IMR-90 (cell line): Measurements from ENCODE around the gene INPP5B. TPM values are rescaled to one million over a fixed set of nuclear protein-coding genes. Genes with fewer than 3 reads are reported as not detected.
A peak's percentile ranks its signal among the peaks of the same experiment; 100 is the strongest.

ENCODE experiments used
- ATAC-seq: fragments of 200-7000 bp; cut with Tn5 transposase; 2 replicates; pipeline ENCODE4 v1.9.1; 2020; ENCODE audit warnings: low read depth, mild to moderate bottlenecking, moderate library complexity
- BruUV-seq: library from RNA; stranded (reverse); fragments of 400-500 nt; replicated peaks from 2 replicates; lab custom pipeline; 2021; lab: Mats Ljungman, UMichigan
- CTCF ChIA-PET: fragments of 300-600 bp; formaldehyde crosslinking; extraction: SDS; loops from one replicate; lab custom pipeline; 2021; ENCODE audit warnings: antibody characterized with exemption; lab: Yijun Ruan, JAX
- POLR2A ChIA-PET: fragments of 300-600 bp; sonication (Branson Sonifier 250); formaldehyde crosslinking; loops from one replicate; lab custom pipeline; 2022; ENCODE audit warnings: antibody characterized with exemption; ENCODE audit not compliant: unreplicated experiment; lab: Charles Lee
- DNase-seq: peaks from one replicate; pipeline ENCODE4 v3.0.0; 2013
- H2AFZ ChIP-seq: replicated peaks from 2 replicates; pipeline ENCODE3; 2013; ENCODE audit warnings: low read length, mild to moderate bottlenecking; ENCODE audit not compliant: poor library complexity
- H2AK5ac ChIP-seq: 2 replicates; pipeline ENCODE4 v1.6.1; 2013; ENCODE audit warnings: low read depth, low read length, inconsistent platforms
- H2AK9ac ChIP-seq: replicated peaks from 2 replicates; pipeline ENCODE3; 2013; ENCODE audit warnings: mild to moderate bottlenecking, low read depth, low read length, moderate library complexity; ENCODE audit not compliant: poor library complexity
- H2BK120ac ChIP-seq: 2 replicates; pipeline ENCODE4 v1.6.1; 2013; ENCODE audit warnings: low read depth, low read length, inconsistent platforms
- H2BK15ac ChIP-seq: 3 replicates; pipeline ENCODE4 v1.6.1; 2013; ENCODE audit warnings: low read depth, low read length, inconsistent platforms
- H2BK20ac ChIP-seq: 2 replicates; pipeline ENCODE4 v1.6.1; 2013; ENCODE audit warnings: low read depth, mild to moderate bottlenecking, inconsistent platforms, low read length, moderate library complexity
- H2BK5ac ChIP-seq: 2 replicates; pipeline ENCODE4 v1.6.1; 2013; ENCODE audit warnings: mild to moderate bottlenecking, low read depth, low read length, inconsistent platforms; ENCODE audit not compliant: poor library complexity, severe bottlenecking
- H3K14ac ChIP-seq: replicated peaks from 2 replicates; pipeline ENCODE4 v1.6.1; 2013; ENCODE audit warnings: low read depth, low read length, inconsistent platforms
- H3K18ac ChIP-seq: 2 replicates; pipeline ENCODE4 v1.6.1; 2013; ENCODE audit warnings: low read depth, low read length, control low read depth
- H3K23ac ChIP-seq: 2 replicates; pipeline ENCODE4 v1.6.1; 2013; ENCODE audit warnings: low read depth, low read length, inconsistent platforms
- H3K27ac ChIP-seq: 2 replicates; pipeline ENCODE4 v1.5.1; 2013; ENCODE audit warnings: mild to moderate bottlenecking, control low read depth, low read length; ENCODE audit not compliant: insufficient read depth
- H3K27me3 ChIP-seq: 2 replicates; pipeline ENCODE4 v1.6.1; 2013; ENCODE audit warnings: low read length; ENCODE audit not compliant: control insufficient read depth, insufficient read depth
- H3K36me3 ChIP-seq: 2 replicates; pipeline ENCODE4 v1.6.1; 2013; ENCODE audit warnings: low read length, mixed read lengths; ENCODE audit not compliant: control insufficient read depth, insufficient read depth
- H3K4ac ChIP-seq: 2 replicates; pipeline ENCODE4 v1.6.1; 2013; ENCODE audit warnings: low read depth, low read length, inconsistent platforms
- H3K4me1 ChIP-seq: 2 replicates; pipeline ENCODE4 v1.6.1; 2013; ENCODE audit warnings: low read length, mixed read lengths; ENCODE audit not compliant: control insufficient read depth, insufficient read depth
- H3K4me2 ChIP-seq: 2 replicates; pipeline ENCODE4 v1.6.1; 2013; ENCODE audit warnings: low read depth, mild to moderate bottlenecking, control low read depth, low read length, moderate library complexity
- H3K4me3 ChIP-seq: 2 replicates; pipeline ENCODE4 v1.5.1; 2013; ENCODE audit warnings: low read depth, mild to moderate bottlenecking, control low read depth, low read length, moderate library complexity; ENCODE audit not compliant: insufficient read depth
- H3K56ac ChIP-seq: 2 replicates; pipeline ENCODE4 v1.6.1; 2013; ENCODE audit warnings: low read length, inconsistent platforms; ENCODE audit not compliant: insufficient read depth; ENCODE audit errors: extremely low read depth
- H3K79me1 ChIP-seq, 2 experiments: 2 replicates each; pipeline ENCODE4 v1.6.1; 2013; ENCODE audit warnings: low read length in 2 of 2, inconsistent platforms in 1 of 2, low read depth in 1 of 2
- H3K9ac ChIP-seq: 2 replicates; pipeline ENCODE4 v1.6.1; 2013; ENCODE audit warnings: low read depth, low read length, control low read depth
- H3K9me1 ChIP-seq: 2 replicates; pipeline ENCODE4 v1.6.1; 2013; ENCODE audit warnings: low read length, inconsistent platforms; ENCODE audit not compliant: insufficient read depth
- H3K9me3 ChIP-seq: 2 replicates; pipeline ENCODE4 v1.6.1; 2013; ENCODE audit warnings: low read length; ENCODE audit not compliant: control insufficient read depth, insufficient read depth
- H4K20me1 ChIP-seq: 2 replicates; pipeline ENCODE4 v1.6.1; 2013; ENCODE audit warnings: low read length, inconsistent platforms; ENCODE audit not compliant: insufficient read depth
- H4K5ac ChIP-seq: 2 replicates; pipeline ENCODE4 v1.6.1; 2013; ENCODE audit warnings: mild to moderate bottlenecking, low read depth, low read length, control low read depth
- H4K8ac ChIP-seq, 2 experiments: 2 replicates each; pipeline ENCODE4 v1.6.1; 2013; ENCODE audit warnings: low read depth in 2 of 2, low read length in 2 of 2, control low read depth in 1 of 2, inconsistent platforms in 1 of 2
- H4K91ac ChIP-seq: 2 replicates; pipeline ENCODE4 v1.6.1; 2013; ENCODE audit warnings: low read depth, low read length, inconsistent platforms; ENCODE audit not compliant: insufficient read depth
- CEBPB ChIP-seq: IDR thresholded peaks from 2 replicates; pipeline ENCODE4 v1.6.1; 2012; ENCODE audit warnings: low read depth, low read length, improper control_type of control experiment
- FOS ChIP-seq: fragments of 150-350 bp; IDR thresholded peaks from 2 replicates; pipeline ENCODE4 v1.6.1; 2016; ENCODE audit warnings: low read depth, low read length
- MAZ ChIP-seq: IDR thresholded peaks from 2 replicates; pipeline ENCODE4 v1.6.1; 2012; ENCODE audit warnings: low read depth, mild to moderate bottlenecking, low read length, improper control_type of control experiment, moderate library complexity, borderline replicate concordance
- MXI1 ChIP-seq: IDR thresholded peaks from 2 replicates; pipeline ENCODE4 v1.6.1; 2012; ENCODE audit warnings: low read depth, mild to moderate bottlenecking, low read length, moderate library complexity, borderline replicate concordance
- RFX5 ChIP-seq: IDR thresholded peaks from 2 replicates; pipeline ENCODE4 v1.8.0; 2012; ENCODE audit warnings: low read depth, mild to moderate bottlenecking, low read length, moderate library complexity
- WGBS, 2 experiments: methylation state at CpG; one replicate each; pipeline versions ENCODE4 v1.1.5 to v1.1.7; 2013; ENCODE audit warnings: missing lambda C conversion rate in 2 of 2; ENCODE audit not compliant: insufficient read length in 1 of 2; ENCODE audit errors: extremely low coverage in 2 of 2; 5-methylcytosine and 5-hydroxymethylcytosine counted together
- dilution Hi-C: fragments of 300-500 bp; cut with HindIII; formaldehyde crosslinking; loops from one replicate; pipeline ENCODE4 v1.14.3; 2018; ENCODE audit warnings: low sequenced_read_pairs; ENCODE audit not compliant: unreplicated experiment
- in situ Hi-C: fragments of 300-500 bp; cut with MboI; formaldehyde crosslinking; loops from 3 replicates; pipeline ENCODE4 v1.14.3; 2019; ENCODE audit warnings: low sequenced_read_pairs, inconsistent platforms, mixed read lengths
- intact Hi-C: fragments of 100-400 bp; cut with micrococcal nuclease; formaldehyde crosslinking; loops from 2 replicates; pipeline ENCODE4 v1.10.0; 2022
- polyA plus RNA-seq, 3 experiments: library from polyadenylated mRNA; depleted of rRNA; stranded (reverse); fragments of >200 nt; gene quantifications; 2 replicates each; pipeline ENCODE4 v1.2.3, GENCODE V29; 2012; ENCODE audit warnings: low replicate concordance in 1 of 3
- total RNA-seq: library from RNA; depleted of rRNA; stranded (reverse); fragments of >200 nt; gene quantifications from 2 replicates; pipeline ENCODE4 v1.2.3, GENCODE V29; 2012
- TF ChIP-seq, protein P1 (sequence below): fragments of 150-350 bp; IDR thresholded peaks from 2 replicates; pipeline ENCODE4 v1.6.1; 2017; ENCODE audit warnings: mild to moderate bottlenecking, antibody characterized with exemption, low read length, low read depth

INPP5B gene
- total and polyA plus RNA-seq, 2 of the 4 experiments (the other 2 are of a cell fraction): 9.4 to 20.4 TPM

DNA sequence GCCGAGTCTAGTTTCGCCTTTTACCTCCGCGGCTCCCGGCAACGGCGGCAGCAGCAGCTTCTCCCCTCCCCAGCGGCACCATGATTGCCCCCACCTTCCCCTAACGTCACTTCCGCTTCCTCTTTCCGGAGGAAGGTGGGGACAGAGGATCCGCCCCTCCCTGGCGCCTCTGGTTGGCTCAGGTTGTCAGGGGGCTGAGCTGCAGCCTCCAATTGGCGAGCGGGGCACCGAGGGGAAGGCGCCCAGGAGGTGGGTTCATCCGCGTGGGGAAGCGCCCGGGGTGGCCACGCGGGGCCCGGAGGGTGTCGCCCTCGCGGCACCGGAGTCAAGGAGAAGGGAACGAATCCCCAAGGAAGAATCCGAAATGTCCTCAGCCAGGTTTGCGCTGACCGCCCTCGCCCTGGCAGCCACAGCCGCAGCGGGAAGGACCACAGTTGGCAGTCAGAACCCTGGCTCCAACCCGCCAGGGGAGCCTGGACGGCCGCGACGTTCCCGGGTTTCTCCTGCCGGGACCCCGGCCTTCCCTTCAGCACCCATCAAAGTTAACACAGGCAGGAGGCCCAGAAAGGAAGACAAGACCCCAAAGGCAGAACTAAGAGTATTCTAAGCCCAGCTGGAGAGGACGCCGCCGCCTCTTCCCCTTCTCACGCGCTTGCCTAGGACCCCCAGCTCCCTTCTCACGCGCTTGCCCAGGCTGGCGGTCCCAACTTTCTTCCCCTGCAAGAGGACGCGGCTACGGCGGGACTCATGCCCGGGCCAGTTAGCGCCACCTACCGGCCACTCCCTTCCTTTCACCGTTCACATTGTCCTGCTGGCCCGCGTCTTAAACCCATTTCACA lies 87.1 kb downstream of the INPP5B start, which contains the start of gene MTF1 (continued):
- TF ChIP-seq CEBPB (0 out of 2 replicates have a peak, but pooled peaks have one; percentile 29), MAZ (peak; percentile 100)

- Histone ChIP-seq H3K18ac (peak overlapping the region; percentile 25; the same call in 1 of the 2 replicates), H4K8ac (peak overlapping the region; percentile 37 to 82; a peak in 2 of 4 replicates), H4K5ac (peak overlapping the region; percentile 63), H3K27me3 (no peaks in the 10 kb centered on the region), H2AK5ac (no peak overlapping the region), H3K56ac (peak overlapping the region; percentile 72), H3K9ac (peak overlapping the region; percentile 91), H4K20me1 (no peaks in the 10 kb centered on the region; the same call in 1 of the 2 replicates), H2BK5ac (peak overlapping the region; percentile 74), H3K14ac (peak overlapping the region; percentile 74), H3K36me3 (peaks cover 21% of the 10 kb centered on the region), H3K79me1 (peaks cover 14 to 34% of the 10 kb centered on the region in 2 experiments), H2BK120ac (peak overlapping the region; percentile 44; the same call in 1 of the 2 replicates), H3K9me3 (no peaks in the 10 kb centered on the region), H3K23ac (peak overlapping the region; percentile 70), H4K91ac (peak overlapping the region; percentile 75), H2BK15ac (no peak overlapping the region), H3K4me3 (peak overlapping the region; percentile 94), H3K4ac (peak overlapping the region; percentile 78), H3K27ac (peak overlapping the region; percentile 89), H2AK9ac (peak overlapping the region; percentile 82), H3K4me1 (peaks cover 2% of the 10 kb centered on the region; the same call in 1 of the 2 replicates), H3K4me2 (peak overlapping the region; percentile 94), H2AFZ (peak overlapping the region; percentile 95), H2BK20ac (no peak overlapping the region), H3K9me1 (no peaks in the 10 kb centered on the region)
- ChIA-PET CTCF (interaction anchor here (0.6 to 1.7 kb wide), 7 partner anchors 9 to 50 kb away, joined by 3 to 5 read pairs (median 3); partner anchors contain the start of gene YRDC), POLR2A (interaction anchor here (0.6 kb wide), 1 partner anchor 143 kb away, joined by 5 read pairs; no protein-coding TSS in a partner anchor)
- ATAC-seq (peak; percentile 13), DNase-seq (peak; percentile 20)
- 3% methylated on average over 6 of the region's 21 CpGs; no CpG with 5 or more reads in 1 of the 2 experiments for WGBS, 2 experiments
- dilution Hi-C loops: no loop called here
- no TSS peak for BruUV-seq
- in situ Hi-C loops: no loop called here
- intact Hi-C loops: loop anchor here (1.0 kb wide), 1 partner anchor 167 kb away; the partner anchor contains the start of gene CDCA8
- TF ChIP-seq MXI1: peak; percentile 11; the same call in 1 of the 2 replicates
- TF ChIP-seq, protein P1, sequence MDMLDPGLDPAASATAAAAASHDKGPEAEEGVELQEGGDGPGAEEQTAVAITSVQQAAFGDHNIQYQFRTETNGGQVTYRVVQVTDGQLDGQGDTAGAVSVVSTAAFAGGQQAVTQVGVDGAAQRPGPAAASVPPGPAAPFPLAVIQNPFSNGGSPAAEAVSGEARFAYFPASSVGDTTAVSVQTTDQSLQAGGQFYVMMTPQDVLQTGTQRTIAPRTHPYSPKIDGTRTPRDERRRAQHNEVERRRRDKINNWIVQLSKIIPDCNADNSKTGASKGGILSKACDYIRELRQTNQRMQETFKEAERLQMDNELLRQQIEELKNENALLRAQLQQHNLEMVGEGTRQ: no peak
- TF ChIP-seq FOS: no peak
- TF ChIP-seq RFX5: no peak
- TF ChIP-seq CEBPB: peak; percentile 88
- no peak for TF ChIP-seq MAZ
Observed at GRCh38 chr1:37858931-37859506, 87.8 kb downstream of the INPP5B start.
